Measurements from ENCODE around the gene ZNF416.

ZNF416 gene

DNA sequence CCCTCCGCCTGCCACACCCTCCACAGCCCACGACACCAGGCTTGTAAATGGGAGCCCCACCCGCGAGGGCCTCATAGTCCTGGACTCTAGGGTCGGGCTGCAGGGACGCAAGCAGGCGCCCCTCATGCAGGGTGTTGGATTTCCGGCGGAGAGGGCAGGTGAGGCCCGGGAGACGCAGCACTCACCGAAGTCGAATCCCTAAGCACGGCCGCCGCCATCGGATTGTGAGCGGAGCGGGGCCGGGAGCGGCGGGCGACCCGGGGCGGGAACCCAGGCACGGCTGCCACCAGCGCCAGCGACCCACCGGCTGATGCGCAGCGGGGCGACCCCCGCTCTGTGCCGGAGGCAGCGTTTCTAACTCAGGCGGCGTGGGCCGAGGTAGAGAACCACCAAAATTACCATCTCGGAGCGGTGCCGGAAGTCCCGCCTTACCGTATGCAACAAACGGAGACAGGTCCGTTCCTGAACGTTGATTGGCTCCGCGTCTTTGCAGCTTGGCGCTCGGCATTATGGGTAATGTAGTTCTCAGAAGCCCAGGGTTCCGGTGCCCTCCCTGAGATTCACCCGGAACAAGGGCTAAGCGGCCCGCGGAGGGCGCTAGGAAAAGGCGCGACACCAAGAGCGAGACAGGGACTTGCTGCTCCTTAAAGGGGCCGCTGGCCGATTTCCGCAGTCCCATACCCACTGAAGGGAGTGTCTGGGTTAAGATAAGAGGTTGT, at the start of gene ZNF416:
Gene ZNF416 (minus strand): TSS at position 425 of the 719 bp plus-strand sequence. CDS start 207 bp downstream, at position 218.
- peak; percentile 98 to 99 for DNase-seq

DNA sequence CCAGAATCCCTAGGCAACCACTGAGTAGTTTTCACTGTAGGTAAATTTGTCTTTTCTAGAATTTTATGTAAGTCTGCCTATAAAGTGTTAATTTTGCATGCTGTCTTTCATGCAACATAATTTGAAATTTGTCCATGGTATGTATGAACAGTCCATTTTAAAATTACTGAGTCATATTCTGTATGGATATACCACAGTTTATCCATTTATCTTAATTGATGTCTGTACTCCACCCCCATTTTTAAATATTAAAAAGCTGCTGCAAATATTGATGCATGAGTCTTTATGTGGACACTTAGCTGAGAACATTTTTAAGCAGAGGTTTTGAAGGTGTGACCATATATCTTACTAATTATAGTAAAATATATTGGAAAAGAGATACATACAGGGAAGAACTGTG, 44.4 kb upstream of the ZNF416 start:
- no peak for DNase-seq

- no peak for DNase-seq
Observed at GRCh38 chr19:57620673-57621348, 42.1 kb upstream of the ZNF416 start.

DNA sequence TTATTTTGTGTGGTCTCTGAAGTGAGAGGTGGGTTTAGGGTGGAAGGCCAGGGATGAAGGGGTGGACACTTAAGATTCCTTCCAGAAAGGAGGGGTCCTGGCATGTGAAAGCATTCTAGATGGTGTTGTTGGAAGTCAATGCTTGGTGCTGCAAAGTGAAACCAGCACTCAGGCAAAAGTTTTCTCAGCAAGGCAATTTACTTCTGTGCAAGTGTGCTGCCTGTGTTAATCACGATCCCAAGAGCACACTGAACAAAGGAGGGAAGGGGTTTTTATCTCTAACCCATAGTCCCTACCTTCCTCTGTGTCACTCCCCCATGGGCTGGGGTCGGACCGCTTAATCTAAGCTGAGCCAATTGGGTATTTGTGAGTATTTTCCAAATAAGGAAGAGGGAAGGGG, 36.6 kb upstream of the ZNF416 start:
- DNase-seq, result no peak

DNA sequence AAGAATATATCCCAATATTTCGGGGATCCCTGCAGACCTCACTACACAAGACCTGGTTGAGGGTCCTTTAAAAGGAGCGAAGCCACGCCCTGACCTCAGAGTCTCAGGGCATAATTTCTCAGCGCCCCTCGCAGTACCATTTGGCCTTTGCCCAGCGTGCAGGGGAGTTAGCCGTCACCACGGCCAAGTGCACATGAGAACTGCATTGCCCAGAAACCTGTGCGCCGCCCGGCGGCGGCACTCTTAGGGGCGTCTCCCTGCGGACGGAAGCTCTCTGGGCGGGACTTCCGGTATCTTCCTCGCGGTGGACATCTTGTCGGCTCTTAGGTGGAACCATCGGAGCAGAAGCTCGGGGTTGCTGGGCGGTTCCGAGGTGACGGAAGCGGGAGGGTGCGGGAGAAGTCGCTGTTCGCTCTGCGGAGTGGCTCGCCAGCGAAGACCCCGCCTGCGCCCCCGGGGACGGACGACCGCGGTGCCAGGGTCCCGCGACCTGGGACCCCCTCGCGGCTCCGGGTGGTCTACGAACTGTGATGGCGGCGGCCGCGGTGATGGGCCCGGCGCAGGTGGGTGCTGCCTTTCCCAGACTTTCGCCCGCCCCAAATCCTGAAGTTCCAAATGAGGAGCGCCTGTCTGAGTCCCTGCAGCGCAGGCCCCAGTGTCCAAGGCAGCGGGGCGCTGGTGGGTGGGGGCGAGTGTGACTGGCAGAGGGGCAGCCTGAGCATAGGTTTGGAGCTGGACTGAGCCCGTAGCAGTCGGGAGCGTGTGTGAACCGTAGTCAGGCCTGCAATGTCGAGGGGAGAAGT, 35.4 kb upstream of the ZNF416 start, which contains the start of gene ZNF134:
Gene ZNF134 (plus strand): TSS at position 302 of the 803 bp plus-strand sequence. CDS start 5,227 bp downstream, outside the sequence.
- peak; percentile 92 for DNase-seq

DNA sequence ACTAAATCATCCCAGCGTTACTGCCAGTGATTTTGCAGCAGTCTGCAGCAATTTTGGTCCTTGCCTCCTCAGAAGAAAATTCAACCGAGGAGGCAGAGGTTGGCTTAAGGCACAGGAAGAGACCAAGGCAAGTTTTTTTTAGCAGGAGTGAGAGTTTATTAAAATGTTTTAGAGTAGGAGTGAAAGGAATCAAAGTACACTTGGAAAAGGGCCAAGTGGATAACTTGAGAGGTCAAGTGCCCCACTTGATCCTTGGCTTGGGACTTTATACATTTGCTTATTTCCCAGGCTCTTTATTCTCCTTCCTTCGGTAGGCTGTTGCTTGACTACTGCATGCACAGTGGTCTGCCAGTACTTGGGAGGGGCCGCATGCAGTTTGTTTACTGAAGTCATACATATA, 32.4 kb upstream of the ZNF416 start:
- no peak for DNase-seq

DNA sequence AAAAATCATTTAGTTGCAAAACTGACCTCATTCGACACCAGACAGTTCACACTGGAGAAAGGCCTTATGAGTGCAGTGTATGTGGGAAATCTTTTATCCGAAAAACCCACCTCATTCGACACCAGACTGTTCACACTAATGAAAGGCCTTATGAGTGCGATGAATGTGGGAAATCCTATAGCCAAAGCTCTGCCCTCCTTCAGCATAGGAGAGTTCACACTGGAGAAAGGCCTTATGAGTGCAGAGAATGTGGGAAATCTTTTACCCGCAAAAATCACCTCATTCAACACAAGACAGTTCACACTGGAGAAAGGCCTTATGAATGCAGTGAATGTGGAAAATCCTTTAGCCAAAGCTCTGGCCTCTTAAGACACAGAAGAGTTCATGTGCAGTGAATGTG, 28.2 kb upstream of the ZNF416 start:
- no peak for DNase-seq

DNA sequence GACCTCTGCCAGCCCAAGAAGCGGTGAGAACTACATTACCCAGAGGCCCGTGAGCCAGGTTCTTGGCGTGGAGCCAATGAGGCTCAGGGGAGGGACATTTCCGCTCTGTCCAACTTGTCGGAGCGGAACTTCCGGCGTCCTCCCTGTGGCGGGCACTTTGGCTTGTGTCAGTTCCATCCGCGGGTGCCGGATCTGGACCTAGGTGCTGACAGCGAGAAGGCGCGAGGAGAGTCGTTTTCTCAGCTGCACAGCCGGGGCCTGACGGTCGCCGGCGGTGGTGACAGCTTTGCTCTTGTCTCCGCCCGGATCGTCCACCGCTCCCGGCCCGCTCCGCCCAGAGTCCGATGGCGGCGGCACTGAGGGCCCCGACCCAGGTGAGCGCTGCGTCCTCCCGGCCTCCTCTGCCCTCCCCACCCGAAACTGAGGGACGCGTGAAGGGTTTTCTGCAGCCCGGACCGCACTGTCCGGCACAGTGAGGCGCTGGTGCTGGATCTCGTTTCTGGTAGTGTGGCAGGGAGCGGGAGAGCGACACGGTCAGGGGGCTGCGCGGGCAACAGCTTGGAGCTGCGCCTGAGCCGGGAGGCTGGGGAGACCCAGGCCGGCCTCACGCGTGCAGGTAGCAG, 21.2 kb upstream of the ZNF416 start, which contains the start of gene ZNF530:
Gene ZNF530 (plus strand): TSS at position 125 of the 623 bp plus-strand sequence. CDS start 4,461 bp downstream, outside the sequence.
- DNase-seq, result peak; percentile 88 to 89

DNA sequence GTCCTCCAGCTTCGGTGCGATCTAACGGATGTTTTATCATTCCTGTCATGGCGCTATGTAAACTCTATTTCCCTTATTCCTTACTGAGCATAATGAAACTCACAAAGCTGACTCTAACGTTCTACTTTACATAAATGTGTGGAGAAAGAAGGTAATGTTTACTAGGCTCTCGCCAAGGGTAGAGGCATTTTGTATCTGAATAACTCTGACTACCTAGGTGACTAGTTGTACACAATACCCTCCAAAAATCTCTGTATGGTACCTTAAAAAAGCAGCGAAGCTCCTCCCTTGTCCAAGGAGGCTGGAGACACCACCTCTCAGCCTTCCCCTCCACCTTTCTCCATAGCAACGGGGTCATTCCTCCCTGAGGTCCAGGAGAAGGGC, 20.7 kb upstream of the ZNF416 start:
- DNase-seq, result no peak

DNA sequence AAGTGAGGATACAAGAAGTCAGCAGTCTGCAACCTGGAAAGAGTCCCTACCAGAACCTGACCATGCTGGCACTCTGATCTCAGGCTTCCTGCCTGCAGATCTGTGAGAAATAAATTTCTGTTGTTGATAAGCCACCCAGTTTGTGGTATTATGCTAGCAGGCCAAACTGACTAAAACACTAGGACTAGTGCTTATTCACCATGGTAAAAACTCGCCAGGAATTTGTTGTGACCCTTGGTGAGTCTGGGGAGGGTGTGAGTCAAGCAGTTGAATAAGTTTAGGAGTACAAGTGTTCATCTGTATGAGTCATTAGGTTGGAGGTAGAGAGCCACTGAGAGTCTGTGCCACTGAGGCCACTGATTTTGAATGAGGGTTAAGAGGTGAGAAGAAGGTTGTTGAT, 8.8 kb upstream of the ZNF416 start:
- DNase-seq, result no peak

DNA sequence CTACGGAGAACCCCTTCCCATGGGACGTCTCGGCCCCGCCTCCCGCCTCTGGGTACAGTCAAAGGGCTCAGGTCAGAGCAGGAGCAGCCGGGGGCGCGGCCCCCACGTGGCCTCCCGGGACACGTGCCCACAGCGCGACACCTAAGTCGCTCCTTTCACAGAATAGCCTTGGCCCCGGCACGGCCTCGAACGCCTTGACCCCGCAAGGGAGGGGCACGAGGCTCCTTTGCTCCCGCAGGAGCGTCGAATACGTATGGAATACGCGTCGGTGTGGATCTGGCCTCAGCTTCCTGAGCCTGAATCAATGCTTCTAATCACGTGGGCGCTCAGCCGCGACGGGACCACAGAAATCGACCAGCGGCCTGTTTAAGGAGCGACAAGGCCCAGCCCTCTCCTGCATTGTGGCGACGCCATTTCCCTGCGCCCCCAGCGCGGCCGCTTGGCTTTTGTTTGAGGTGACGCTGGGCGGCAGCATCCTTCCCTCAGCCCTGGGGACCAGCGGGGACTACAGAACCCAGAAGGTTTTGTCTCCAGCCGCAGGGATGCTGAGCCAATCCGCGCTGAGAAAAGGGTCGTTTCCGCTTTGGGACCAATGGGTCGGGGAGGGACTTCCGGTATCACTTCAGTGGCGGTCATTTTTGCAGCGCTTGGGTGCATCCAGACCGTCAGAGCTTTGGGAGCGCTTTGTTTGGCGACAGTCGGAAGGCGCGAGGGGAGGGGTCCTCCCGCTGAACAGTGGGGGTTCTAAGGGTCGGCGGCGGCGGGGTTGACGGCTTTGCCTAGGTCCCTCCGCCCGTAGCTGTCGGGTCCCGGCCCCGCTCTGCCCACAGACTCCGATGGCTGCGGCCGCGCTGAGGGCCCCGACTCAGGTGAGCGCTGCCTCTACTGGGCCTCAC, 5.1 kb upstream of the ZNF416 start, which contains the start of gene ZIK1:
Gene ZIK1 (plus strand): TSS at position 625 of the 896 bp plus-strand sequence. CDS start 212 bp downstream, at position 837.
- peak; percentile 92 to 94 for DNase-seq

DNA sequence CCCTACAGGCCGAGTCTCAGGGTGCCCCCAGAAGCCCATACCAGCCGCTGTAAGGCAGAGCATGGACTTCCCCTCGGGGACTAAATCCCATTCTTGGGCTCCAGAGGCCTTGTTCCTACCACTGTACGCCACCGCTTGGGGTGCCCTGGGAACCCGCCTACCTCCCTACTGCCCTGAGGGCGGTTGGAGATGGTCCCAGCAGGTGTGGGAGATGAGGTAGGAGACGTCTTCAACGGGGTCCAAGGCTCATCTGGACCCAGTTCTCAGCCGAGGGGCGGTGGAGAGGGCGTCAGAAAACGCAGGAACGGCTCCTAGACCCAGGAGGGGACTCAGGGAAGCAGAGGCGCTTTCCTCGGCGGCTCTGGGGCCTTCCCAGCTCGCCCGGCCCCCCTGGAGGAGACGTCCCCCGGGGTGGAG, 4.4 kb upstream of the ZNF416 start:
- no peak for DNase-seq

- no peak for DNase-seq
Observed at GRCh38 chr19:57576661-57577060, 2.0 kb downstream of the ZNF416 start.

- DNase-seq, result no peak
Observed at GRCh38 chr19:57572415-57572947, 6.2 kb downstream of the ZNF416 start.

GRCh38 chr19:57570707-57571106, 8.0 kb downstream of the ZNF416 start:
- no peak for DNase-seq

DNA sequence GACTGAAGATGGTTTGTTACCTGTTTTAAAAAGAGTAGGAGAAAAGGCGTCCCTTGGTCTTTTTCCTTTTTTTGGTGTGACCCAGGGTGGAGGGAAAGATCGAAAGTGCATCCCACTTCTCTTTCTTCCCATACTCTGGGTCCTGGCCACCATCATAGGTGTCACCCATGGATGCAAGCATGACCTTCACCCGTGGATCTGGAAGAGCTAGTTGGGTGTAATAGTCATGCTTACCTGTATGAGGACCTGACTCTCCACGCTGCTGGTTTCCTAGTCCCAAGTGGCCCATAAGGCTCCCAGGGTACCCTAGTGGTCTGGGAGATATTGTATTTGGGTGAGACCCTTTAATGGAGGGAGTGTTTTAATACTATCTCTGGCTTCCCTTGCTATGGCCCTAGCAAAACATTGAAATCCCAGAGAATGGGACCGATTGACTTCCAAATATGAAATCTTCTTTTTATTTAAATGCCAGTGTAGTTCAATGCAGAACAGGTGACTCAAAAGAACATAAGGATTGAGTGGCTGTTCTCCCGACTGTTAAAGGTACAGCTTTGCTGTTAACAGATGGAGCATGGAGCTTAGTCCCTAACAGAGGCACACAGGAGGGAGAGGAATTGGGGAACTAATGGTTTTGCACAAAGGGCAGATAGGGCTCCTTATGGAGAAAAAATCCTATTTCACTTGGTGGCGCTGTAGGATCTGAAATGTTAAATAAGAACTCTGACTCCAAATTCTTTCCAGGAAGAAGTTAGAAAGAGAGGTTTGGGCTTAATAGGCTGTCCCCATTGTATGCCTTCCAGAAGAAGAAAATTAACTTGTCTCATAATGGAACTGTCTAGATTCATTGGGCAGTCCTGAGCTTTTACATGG, 12.1 kb downstream of the ZNF416 start:
- peak in 1 of 2 donors; percentile 2 for DNase-seq

DNA sequence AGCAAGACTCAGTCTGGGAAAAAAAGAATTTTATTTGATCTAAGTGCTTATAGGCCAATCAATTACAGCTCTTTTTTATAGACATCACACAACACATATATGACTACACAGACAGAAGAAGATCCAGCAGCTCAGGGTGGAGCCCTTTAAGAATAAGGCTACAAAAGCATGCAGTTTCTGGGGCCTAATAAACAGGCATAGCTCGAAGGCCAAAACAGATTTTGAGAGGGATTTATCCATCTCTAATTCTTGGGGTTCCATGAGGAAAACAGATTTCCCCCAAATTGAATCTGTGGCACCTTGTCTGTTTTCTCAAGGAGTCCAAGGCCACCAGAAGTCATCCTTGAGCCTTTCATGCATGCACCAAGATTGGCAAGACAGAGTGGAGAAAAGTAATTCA, 15.2 kb downstream of the ZNF416 start:
- DNase-seq, result no peak

DNA sequence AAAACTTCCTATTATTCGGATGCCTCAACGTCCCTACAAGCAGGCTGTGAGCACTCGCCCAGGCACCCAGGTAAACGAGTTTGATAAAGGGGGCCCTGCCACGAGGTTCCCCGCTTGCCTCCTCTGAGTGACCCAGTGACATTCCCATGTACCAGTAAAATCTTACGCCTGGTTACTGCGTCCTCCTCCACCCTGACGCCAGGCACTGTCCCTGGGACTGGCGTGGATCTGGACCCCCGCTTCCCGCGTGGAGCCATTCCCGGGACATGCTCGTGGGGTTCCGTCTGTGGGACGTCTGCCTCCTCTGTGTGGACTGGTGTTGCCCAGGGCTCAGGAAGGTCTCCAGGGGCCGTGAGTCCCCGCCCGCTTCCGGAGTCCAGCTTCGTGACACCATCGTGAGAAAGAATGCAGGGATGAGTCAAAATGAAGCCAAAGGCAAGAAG, 18.6 kb downstream of the ZNF416 start:
- DNase-seq, result no peak

DNA sequence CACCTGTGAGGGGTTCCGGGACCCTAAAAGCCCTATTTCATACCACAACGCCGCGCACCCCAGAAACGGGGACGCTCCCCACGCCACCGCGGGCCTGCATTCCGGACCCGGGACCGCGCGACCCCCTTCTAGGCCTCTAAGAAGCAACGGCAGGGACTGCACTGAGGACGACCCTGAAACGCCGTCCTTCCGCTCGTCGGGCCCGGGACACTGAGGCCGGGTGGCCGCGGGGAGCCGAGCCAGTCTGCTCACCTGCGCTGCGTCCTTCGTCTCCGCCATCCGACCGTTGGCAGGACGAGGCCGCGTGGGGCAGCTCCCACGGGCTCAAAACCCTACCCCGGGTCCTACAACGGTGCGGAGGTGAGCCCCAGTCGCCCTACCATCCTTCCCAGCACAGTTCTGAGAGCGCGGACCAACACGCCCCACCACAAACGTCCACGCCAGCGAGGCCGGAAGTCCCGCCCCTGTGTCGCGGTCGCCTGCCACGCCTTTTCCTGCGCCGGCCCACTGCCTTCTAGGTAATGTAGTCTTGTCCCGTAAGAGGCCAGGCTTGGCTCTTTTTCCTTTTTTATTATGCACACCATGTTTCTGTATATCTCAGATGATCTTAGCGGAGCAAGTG, 19.2 kb downstream of the ZNF416 start, which contains the start of gene ZNF550:
Gene ZNF550 (minus strand): TSS at position 460 of the 622 bp plus-strand sequence. CDS start 181 bp downstream, at position 279.
- DNase-seq, result peak; percentile 88 to 89

GRCh38 chr19:57559008-57559403, 19.7 kb downstream of the ZNF416 start:
- DNase-seq, result peak in 1 of 2 donors; percentile 1
